Activated CD4-positive, alpha-beta T cell treated with anti-CD3 and anti-CD28 coated beads for 36 hours (primary cell): ENCODE results near the gene EYA4. TPM values are rescaled to one million over a fixed set of nuclear protein-coding genes. Genes with fewer than 3 reads are reported as not detected.

Experiments
- ATAC-seq: fragments of 200-7000 bp; cut with Tn5 transposase; one replicate; pipeline ENCODE4 v1.10.0; 2021; ENCODE audit warnings: mild to moderate bottlenecking, moderate library complexity
- CTCF ChIA-PET: fragments of 350-600 bp; sonication (Branson Sonifier 250); formaldehyde crosslinking; loops from one replicate; lab custom pipeline; 2021; ENCODE audit warnings: antibody characterized with exemption; lab: Charles Lee
- POLR2A ChIA-PET: fragments of 350-600 bp; sonication (Branson Sonifier 250); formaldehyde crosslinking; loops from one replicate; lab custom pipeline; 2021; ENCODE audit warnings: antibody characterized with exemption, inconsistent platforms; lab: Charles Lee
- DNase-seq: peaks from one replicate; pipeline ENCODE4 v3.0.0-alpha.2; 2020
- H3K27ac Mint-ChIP-seq: one replicate; pipeline ENCODE4 v1.8.0; 2021; ENCODE audit warnings: mixed read lengths
- H3K27me3 Mint-ChIP-seq: one replicate; pipeline ENCODE4 v1.8.0; 2021; ENCODE audit warnings: mixed read lengths
- H3K36me3 Mint-ChIP-seq: one replicate; pipeline ENCODE4 v1.8.0; 2021; ENCODE audit warnings: low read depth, mixed read lengths
- H3K4me1 Mint-ChIP-seq: one replicate; pipeline ENCODE4 v1.8.0; 2021; ENCODE audit warnings: mixed read lengths
- H3K4me3 Mint-ChIP-seq: one replicate; pipeline ENCODE4 v1.8.0; 2021; ENCODE audit warnings: mild to moderate bottlenecking, moderate library complexity, mixed read lengths
- H3K9me3 Mint-ChIP-seq: one replicate; pipeline ENCODE4 v1.8.0; 2021; ENCODE audit warnings: low read depth, mixed read lengths
- intact Hi-C, 2 experiments: fragments of 100-400 bp; cut with DNase I in 1 of 2; cut with micrococcal nuclease in 1 of 2; formaldehyde crosslinking; loops; one replicate each; pipeline versions ENCODE4 v1.14.2 to v1.15.1; 2022 to 2024; cut with DNase I, micrococcal nuclease
- total RNA-seq, 2 experiments: library from RNA; stranded (reverse); gene quantifications; one replicate each; pipeline ENCODE4 v1.2.3, GENCODE V29; 2021

Gene EYA4
- total RNA-seq, 2 experiments from 2014 or later: not detected

GRCh38 chr6:133337308-133337707 lies 96.2 kb downstream of the EYA4 start:
- ChIA-PET CTCF (no interaction called here), POLR2A (no interaction called here)
- ATAC-seq: no peak
- no peaks in the 10 kb centered on the region for H3K9me3 Mint-ChIP-seq
- H3K4me3 Mint-ChIP-seq: no peak overlapping the region
- no peaks in the 10 kb centered on the region for H3K4me1 Mint-ChIP-seq
- DNase-seq: no peak
- H3K36me3 Mint-ChIP-seq: no peaks in the 10 kb centered on the region
- intact Hi-C loops: no loop called here
- H3K27me3 Mint-ChIP-seq: no peaks in the 10 kb centered on the region
- H3K27ac Mint-ChIP-seq: no peak overlapping the region

- ChIA-PET CTCF (no interaction called here), POLR2A (no interaction called here)
- ATAC-seq (no peak), DNase-seq (no peak)
- no peaks in the 10 kb centered on the region for H3K36me3 Mint-ChIP-seq
- intact Hi-C loops: no loop called here
- no peak overlapping the region for H3K27ac Mint-ChIP-seq
- no peaks in the 10 kb centered on the region for H3K27me3 Mint-ChIP-seq
- H3K4me1 Mint-ChIP-seq: no peaks in the 10 kb centered on the region
- no peak overlapping the region for H3K4me3 Mint-ChIP-seq
- no peaks in the 10 kb centered on the region for H3K9me3 Mint-ChIP-seq
These were observed 98.6 kb downstream of the EYA4 start for GRCh38 chr6:133339543-133340384.

GRCh38 chr6:133340557-133340956 lies 99.4 kb downstream of the EYA4 start:
- H3K27me3 Mint-ChIP-seq: no peaks in the 10 kb centered on the region
- no peaks in the 10 kb centered on the region for H3K36me3 Mint-ChIP-seq
- ATAC-seq (no peak), DNase-seq (no peak)
- intact Hi-C loops: no loop called here
- no peaks in the 10 kb centered on the region for H3K9me3 Mint-ChIP-seq
- ChIA-PET CTCF (no interaction called here), POLR2A (no interaction called here)
- no peaks in the 10 kb centered on the region for H3K4me1 Mint-ChIP-seq
- no peak overlapping the region for H3K27ac Mint-ChIP-seq
- no peak overlapping the region for H3K4me3 Mint-ChIP-seq

GRCh38 chr6:133341607-133342158 lies 100.5 kb downstream of the EYA4 start:
- H3K4me1 Mint-ChIP-seq: no peaks in the 10 kb centered on the region
- intact Hi-C loops: no loop called here
- H3K9me3 Mint-ChIP-seq: no peaks in the 10 kb centered on the region
- CTCF ChIA-PET: no interaction called here
- no peak overlapping the region for H3K27ac Mint-ChIP-seq
- DNase-seq (no peak), ATAC-seq (no peak)
- H3K27me3 Mint-ChIP-seq: no peaks in the 10 kb centered on the region
- POLR2A ChIA-PET: no interaction called here
- H3K36me3 Mint-ChIP-seq: no peaks in the 10 kb centered on the region
- no peak overlapping the region for H3K4me3 Mint-ChIP-seq

GRCh38 chr6:133343220-133343619 lies 102.1 kb downstream of the EYA4 start:
- Mint-ChIP-seq H3K36me3 (no peaks in the 10 kb centered on the region), H3K4me3 (no peak overlapping the region), H3K27me3 (no peaks in the 10 kb centered on the region), H3K27ac (no peak overlapping the region), H3K9me3 (no peaks in the 10 kb centered on the region), H3K4me1 (no peaks in the 10 kb centered on the region)
- ATAC-seq (no peak), DNase-seq (no peak)
- ChIA-PET CTCF (no interaction called here), POLR2A (no interaction called here)
- intact Hi-C loops: no loop called here

GRCh38 chr6:133348846-133349245 lies 107.7 kb downstream of the EYA4 start:
- no peak for DNase-seq
- no peaks in the 10 kb centered on the region for H3K9me3 Mint-ChIP-seq

GRCh38 chr6:133350928-133351327 lies 109.8 kb downstream of the EYA4 start:
- no peak for DNase-seq
- Mint-ChIP-seq H3K4me3 (no peak overlapping the region), H3K27ac (no peak overlapping the region), H3K9me3 (no peaks in the 10 kb centered on the region), H3K27me3 (peaks cover 2% of the 10 kb centered on the region), H3K4me1 (no peaks in the 10 kb centered on the region), H3K36me3 (no peaks in the 10 kb centered on the region)
- ChIA-PET POLR2A (no interaction called here), CTCF (interaction anchor here (0.8 kb wide), 1 partner anchor 9 kb away, joined by 3 read pairs; no protein-coding TSS in a partner anchor)
- intact Hi-C loops: no loop called here
- ATAC-seq: no peak

More at GRCh38 chr6:133348846-133349245, 107.7 kb downstream of the EYA4 start:
- H3K4me1 Mint-ChIP-seq: no peaks in the 10 kb centered on the region
- H3K27ac Mint-ChIP-seq: no peak overlapping the region
- no peak overlapping the region for H3K4me3 Mint-ChIP-seq
- CTCF ChIA-PET: no interaction called here
- H3K36me3 Mint-ChIP-seq: no peaks in the 10 kb centered on the region
- peaks cover 2% of the 10 kb centered on the region for H3K27me3 Mint-ChIP-seq
- intact Hi-C loops: no loop called here
- no peak for ATAC-seq
- POLR2A ChIA-PET: no interaction called here

- Mint-ChIP-seq H3K36me3 (no peaks in the 10 kb centered on the region), H3K27me3 (peaks cover 2% of the 10 kb centered on the region), H3K9me3 (no peaks in the 10 kb centered on the region), H3K4me3 (no peak overlapping the region), H3K4me1 (no peaks in the 10 kb centered on the region), H3K27ac (no peak overlapping the region)
- DNase-seq: no peak
- ChIA-PET CTCF (no interaction called here), POLR2A (no interaction called here)
- ATAC-seq: no peak
- intact Hi-C loops: no loop called here
These were observed 110.9 kb downstream of the EYA4 start for GRCh38 chr6:133352046-133352445.

- POLR2A ChIA-PET: no interaction called here
These were observed 111.9 kb downstream of the EYA4 start for GRCh38 chr6:133353061-133353460.

GRCh38 chr6:133355922-133356321 lies 114.8 kb downstream of the EYA4 start:
- H3K4me3 Mint-ChIP-seq: no peak overlapping the region
- H3K27ac Mint-ChIP-seq: no peak overlapping the region
- H3K4me1 Mint-ChIP-seq: no peaks in the 10 kb centered on the region
- H3K36me3 Mint-ChIP-seq: no peaks in the 10 kb centered on the region
- ATAC-seq (no peak), DNase-seq (no peak)
- ChIA-PET POLR2A (no interaction called here), CTCF (no interaction called here)
- no peaks in the 10 kb centered on the region for H3K27me3 Mint-ChIP-seq
- intact Hi-C loops: no loop called here
- no peaks in the 10 kb centered on the region for H3K9me3 Mint-ChIP-seq

More at GRCh38 chr6:133353061-133353460, 111.9 kb downstream of the EYA4 start:
- Mint-ChIP-seq H3K27me3 (peaks cover 2% of the 10 kb centered on the region), H3K36me3 (no peaks in the 10 kb centered on the region), H3K9me3 (no peaks in the 10 kb centered on the region), H3K4me3 (no peak overlapping the region), H3K4me1 (no peaks in the 10 kb centered on the region), H3K27ac (no peak overlapping the region)
- CTCF ChIA-PET: no interaction called here
- DNase-seq: no peak
- ATAC-seq: no peak
- intact Hi-C loops: no loop called here

- Mint-ChIP-seq H3K4me3 (no peak overlapping the region), H3K4me1 (no peaks in the 10 kb centered on the region), H3K9me3 (no peaks in the 10 kb centered on the region), H3K27me3 (no peaks in the 10 kb centered on the region), H3K27ac (no peak overlapping the region), H3K36me3 (no peaks in the 10 kb centered on the region)
- CTCF ChIA-PET: no interaction called here
- POLR2A ChIA-PET: no interaction called here
- intact Hi-C loops: no loop called here
- DNase-seq: no peak
- ATAC-seq: no peak
These were observed 117.5 kb downstream of the EYA4 start for GRCh38 chr6:133358574-133359150.

GRCh38 chr6:133359256-133359655 lies 118.1 kb downstream of the EYA4 start:
- ChIA-PET POLR2A (no interaction called here), CTCF (interaction anchor here (0.7 kb wide), 1 partner anchor 9 kb away, joined by 3 read pairs; no protein-coding TSS in a partner anchor)
- no peak overlapping the region for H3K4me3 Mint-ChIP-seq
- no peaks in the 10 kb centered on the region for H3K27me3 Mint-ChIP-seq
- peaks cover 3% of the 10 kb centered on the region for H3K9me3 Mint-ChIP-seq
- ATAC-seq (no peak), DNase-seq (no peak)
- H3K4me1 Mint-ChIP-seq: no peaks in the 10 kb centered on the region
- no peaks in the 10 kb centered on the region for H3K36me3 Mint-ChIP-seq
- intact Hi-C loops: no loop called here
- H3K27ac Mint-ChIP-seq: no peak overlapping the region
